ENCODE results near the gene SAMHD1. TPM values are rescaled to one million over a fixed set of nuclear protein-coding genes. Genes with fewer than 3 reads are reported as not detected.

SAMHD1 gene
- total RNA-seq, 1 donor from 2014 or later = 22.0 TPM

GRCh38 chr20:36888880-36889516 lies 62.5 kb downstream of the SAMHD1 start:
- TF ChIP-seq CTCF (conservative IDR thresholded peaks at IDR 0.05; ENCODE audit: low read depth, low read length) = no peak
- DNase-seq (ENCODE audit: low read depth) = no peak
- no peak overlapping the region for H3K4me3 ChIP-seq (ENCODE audit: low read depth, low read length)

- TF ChIP-seq CTCF (conservative IDR thresholded peaks at IDR 0.05; ENCODE audit: low read depth, low read length) = no peak
- DNase-seq (ENCODE audit: low read depth) = no peak
- no peak overlapping the region for H3K4me3 ChIP-seq (ENCODE audit: low read depth, low read length)
Observed at GRCh38 chr20:36887752-36888090, 63.8 kb downstream of the SAMHD1 start.

GRCh38 chr20:36886859-36887751 lies 64.4 kb downstream of the SAMHD1 start:
- no peak overlapping the region for H3K4me3 ChIP-seq (ENCODE audit: low read depth, low read length)
- no peak for DNase-seq (ENCODE audit: low read depth)
- peak; percentile 98 for TF ChIP-seq CTCF (conservative IDR thresholded peaks at IDR 0.05; ENCODE audit: low read depth, low read length)

- peak; percentile 15 for TF ChIP-seq CTCF (conservative IDR thresholded peaks at IDR 0.05; ENCODE audit: low read depth, low read length)
- DNase-seq (ENCODE audit: low read depth) = no peak
- no peak overlapping the region for H3K4me3 ChIP-seq (ENCODE audit: low read depth, low read length)
Observed at GRCh38 chr20:36885356-36885755, 66.2 kb downstream of the SAMHD1 start.

GRCh38 chr20:36883977-36884535 lies 67.5 kb downstream of the SAMHD1 start:
- TF ChIP-seq CTCF (conservative IDR thresholded peaks at IDR 0.05; ENCODE audit: low read depth, low read length) = no peak
- no peak overlapping the region for H3K4me3 ChIP-seq (ENCODE audit: low read depth, low read length)

GRCh38 chr20:36881888-36882287 lies 69.6 kb downstream of the SAMHD1 start:
- no peak overlapping the region for H3K4me3 ChIP-seq (ENCODE audit: low read depth, low read length)
- no peak for TF ChIP-seq CTCF (conservative IDR thresholded peaks at IDR 0.05; ENCODE audit: low read depth, low read length)
- peak; percentile 82 for DNase-seq (ENCODE audit: low read depth)

More at GRCh38 chr20:36883977-36884535, 67.5 kb downstream of the SAMHD1 start:
- DNase-seq (ENCODE audit: low read depth) = no peak

All from epithelial cell of proximal tubule (primary cell).